Measurements from ENCODE around the gene PLCB4.

PLCB4 gene

GRCh38 chr20:9352739-9353138 is 283.9 kb downstream of the PLCB4 start:
- in situ Hi-C loops (cut with HindIII; ENCODE audit: low pct_ligation_motif_present, low sequenced_read_pairs): loop anchor here (25.0 kb wide), 1 partner anchor 590 kb away; no protein-coding TSS in a partner anchor
- H3K4me3 ChIP-seq (ENCODE audit: low read depth, low read length): no peak overlapping the region
- no peak overlapping the region for H3K27ac ChIP-seq
- TF ChIP-seq CTCF (IDR thresholded peaks at IDR 0.05; ENCODE audit: low read depth, low read length, missing control alignments): no peak
- no peak for DNase-seq
- H3K36me3 ChIP-seq (replicated peaks): no peaks in the 10 kb centered on the region
- no peaks in the 10 kb centered on the region for H3K27me3 ChIP-seq (replicated peaks)

GRCh38 chr20:9353180-9353915 is 284.5 kb downstream of the PLCB4 start:
- Histone ChIP-seq H3K27ac (no peak overlapping the region), H3K36me3 (replicated peaks) (no peaks in the 10 kb centered on the region)
- in situ Hi-C loops (cut with HindIII; ENCODE audit: low pct_ligation_motif_present, low sequenced_read_pairs): loop anchor here (25.0 kb wide), 1 partner anchor 591 kb away; no protein-coding TSS in a partner anchor

GRCh38 chr20:9353916-9354276 is 285.0 kb downstream of the PLCB4 start:
- no peak overlapping the region for H3K27ac ChIP-seq
- TF ChIP-seq CTCF (IDR thresholded peaks at IDR 0.05; ENCODE audit: low read depth, low read length, missing control alignments): no peak
- in situ Hi-C loops (cut with HindIII; ENCODE audit: low pct_ligation_motif_present, low sequenced_read_pairs): loop anchor here (25.0 kb wide), 1 partner anchor 592 kb away; no protein-coding TSS in a partner anchor
- no peak overlapping the region for H3K4me3 ChIP-seq (ENCODE audit: low read depth, low read length)
- H3K36me3 ChIP-seq (replicated peaks): no peaks in the 10 kb centered on the region
- H3K27me3 ChIP-seq (replicated peaks): no peaks in the 10 kb centered on the region
- DNase-seq: no peak

More at GRCh38 chr20:9353180-9353915, 284.5 kb downstream of the PLCB4 start:
- Histone ChIP-seq H3K4me3 (ENCODE audit: low read depth, low read length) (no peak overlapping the region), H3K27me3 (replicated peaks) (no peaks in the 10 kb centered on the region)
- DNase-seq: no peak
- peak; percentile 35 for TF ChIP-seq CTCF (IDR thresholded peaks at IDR 0.05; ENCODE audit: low read depth, low read length, missing control alignments)

- no peaks in the 10 kb centered on the region for H3K36me3 ChIP-seq (replicated peaks)
Measured at GRCh38 chr20:9354579-9354978, 285.7 kb downstream of the PLCB4 start.

GRCh38 chr20:9358001-9358400 is 289.1 kb downstream of the PLCB4 start:
- H3K4me3 ChIP-seq (ENCODE audit: low read depth, low read length): no peak overlapping the region
- no peaks in the 10 kb centered on the region for H3K36me3 ChIP-seq (replicated peaks)
- no peaks in the 10 kb centered on the region for H3K27me3 ChIP-seq (replicated peaks)
- in situ Hi-C loops (cut with HindIII; ENCODE audit: low pct_ligation_motif_present, low sequenced_read_pairs): loop anchor here (25.0 kb wide), 1 partner anchor 596 kb away; no protein-coding TSS in a partner anchor
- no peak overlapping the region for H3K27ac ChIP-seq
- DNase-seq: no peak
- no peak for TF ChIP-seq CTCF (IDR thresholded peaks at IDR 0.05; ENCODE audit: low read depth, low read length, missing control alignments)

More at GRCh38 chr20:9354579-9354978, 285.7 kb downstream of the PLCB4 start:
- DNase-seq: no peak
- Histone ChIP-seq H3K4me3 (ENCODE audit: low read depth, low read length) (no peak overlapping the region), H3K27ac (no peak overlapping the region), H3K27me3 (replicated peaks) (no peaks in the 10 kb centered on the region)
- in situ Hi-C loops (cut with HindIII; ENCODE audit: low pct_ligation_motif_present, low sequenced_read_pairs): loop anchor here (25.0 kb wide), 1 partner anchor 592 kb away; no protein-coding TSS in a partner anchor
- no peak for TF ChIP-seq CTCF (IDR thresholded peaks at IDR 0.05; ENCODE audit: low read depth, low read length, missing control alignments)
